HEK293T (cell line): ENCODE measurements around the gene SARS2.
A peak's percentile ranks its signal among the peaks of the same experiment; 100 is the strongest.

ENCODE experiments used
- CTCF ChIA-PET: fragments of 350-600 bp; formaldehyde crosslinking; extraction: SDS; loops from one replicate; lab custom pipeline; 2021; ENCODE audit warnings: antibody characterized with exemption, inconsistent platforms; lab: Yijun Ruan, JAX
- POLR2A ChIA-PET: fragments of 350-600 bp; formaldehyde crosslinking; extraction: SDS; loops from one replicate; lab custom pipeline; 2020; ENCODE audit warnings: antibody characterized with exemption, inconsistent platforms; lab: Yijun Ruan, JAX
- DNase-seq: peaks from one replicate; pipeline ENCODE4 v3.0.0; 2012; ENCODE audit warnings: mixed read lengths; ENCODE audit errors: extremely low spot score
- ARNT ChIP-seq: fragments of 450-650 bp; IDR thresholded peaks from 2 replicates; pipeline ENCODE4 v1.6.1; 2017; ENCODE audit warnings: mild to moderate bottlenecking
- BHLHE40 ChIP-seq: fragments of 450-650 bp; IDR thresholded peaks from 2 replicates; pipeline ENCODE4 v1.6.1; 2016; ENCODE audit warnings: mild to moderate bottlenecking, moderate library complexity, borderline replicate concordance
- CTBP1 ChIP-seq: fragments of 450-650 bp; IDR thresholded peaks from 2 replicates; pipeline ENCODE4 v1.6.1; 2016; ENCODE audit warnings: borderline replicate concordance
- ELF4 ChIP-seq: fragments of 450-650 bp; IDR thresholded peaks from 2 replicates; pipeline ENCODE4 v1.6.1; 2017; ENCODE audit warnings: antibody characterized with exemption
- FOXA1 ChIP-seq: fragments of 450-650 bp; IDR thresholded peaks from 2 replicates; pipeline ENCODE4 v1.6.1; 2016; ENCODE audit warnings: mild to moderate bottlenecking
- FOXK2 ChIP-seq: fragments of 450-650 bp; IDR thresholded peaks from 2 replicates; pipeline ENCODE4 v1.6.1; 2016; ENCODE audit warnings: mild to moderate bottlenecking
- FOXM1 ChIP-seq: fragments of 450-650 bp; IDR thresholded peaks from 2 replicates; pipeline ENCODE4 v1.6.1; 2017; ENCODE audit warnings: mild to moderate bottlenecking, borderline replicate concordance
- HDGF ChIP-seq: fragments of 450-650 bp; IDR thresholded peaks from 2 replicates; pipeline ENCODE4 v1.6.1; 2017; ENCODE audit warnings: antibody characterized with exemption, borderline replicate concordance
- L3MBTL2 ChIP-seq: fragments of 450-650 bp; conservative IDR thresholded peaks from 2 replicates; pipeline ENCODE4 v1.6.1; 2016; ENCODE audit warnings: mild to moderate bottlenecking
- LEF1 ChIP-seq: fragments of 450-650 bp; IDR thresholded peaks from 2 replicates; pipeline ENCODE4 v1.6.1; 2017; ENCODE audit warnings: mild to moderate bottlenecking, borderline replicate concordance
- NFRKB ChIP-seq: fragments of 450-650 bp; IDR thresholded peaks from 2 replicates; pipeline ENCODE4 v1.6.1; 2016; ENCODE audit warnings: mild to moderate bottlenecking, moderate library complexity
- SP1 ChIP-seq: fragments of 450-650 bp; IDR thresholded peaks from 2 replicates; pipeline ENCODE4 v1.6.1; 2017
- SUZ12 ChIP-seq: fragments of 450-650 bp; IDR thresholded peaks from 2 replicates; pipeline ENCODE4 v1.6.1; 2016; ENCODE audit warnings: mild to moderate bottlenecking
- TARDBP ChIP-seq: fragments of 450-650 bp; IDR thresholded peaks from 2 replicates; pipeline ENCODE4 v1.6.1; 2016
- ZNF384 ChIP-seq: fragments of 450-650 bp; IDR thresholded peaks from 2 replicates; pipeline ENCODE4 v1.6.1; 2016
- TF ChIP-seq, protein P1 (sequence below): fragments of 450-650 bp; IDR thresholded peaks from 2 replicates; pipeline ENCODE4 v1.6.1; 2016

The SARS2 gene

GRCh38 chr19:38931521-38931793 lies 894 bp upstream of the SARS2 start:
- CTCF ChIA-PET: interaction anchor here (2.2 kb wide), 1 partner anchor 44 kb away, joined by 6 read pairs; no protein-coding TSS in a partner anchor
- no peak for TF ChIP-seq TARDBP
- TF ChIP-seq CTBP1: no peak
- TF ChIP-seq ELF4: no peak
- TF ChIP-seq FOXK2: no peak
- TF ChIP-seq LEF1: no peak
- no peak for TF ChIP-seq ZNF384
- no peak for TF ChIP-seq ARNT
- no peak for TF ChIP-seq SP1
- POLR2A ChIA-PET: interaction anchor here (1.1 to 2.9 kb wide), 10 partner anchors 12 to 424 kb away, joined by 3 to 14 read pairs (median 4); partner anchors contain the start of genes ECH1, NFKBIB and SIRT2
- DNase-seq: no peak

DNA sequence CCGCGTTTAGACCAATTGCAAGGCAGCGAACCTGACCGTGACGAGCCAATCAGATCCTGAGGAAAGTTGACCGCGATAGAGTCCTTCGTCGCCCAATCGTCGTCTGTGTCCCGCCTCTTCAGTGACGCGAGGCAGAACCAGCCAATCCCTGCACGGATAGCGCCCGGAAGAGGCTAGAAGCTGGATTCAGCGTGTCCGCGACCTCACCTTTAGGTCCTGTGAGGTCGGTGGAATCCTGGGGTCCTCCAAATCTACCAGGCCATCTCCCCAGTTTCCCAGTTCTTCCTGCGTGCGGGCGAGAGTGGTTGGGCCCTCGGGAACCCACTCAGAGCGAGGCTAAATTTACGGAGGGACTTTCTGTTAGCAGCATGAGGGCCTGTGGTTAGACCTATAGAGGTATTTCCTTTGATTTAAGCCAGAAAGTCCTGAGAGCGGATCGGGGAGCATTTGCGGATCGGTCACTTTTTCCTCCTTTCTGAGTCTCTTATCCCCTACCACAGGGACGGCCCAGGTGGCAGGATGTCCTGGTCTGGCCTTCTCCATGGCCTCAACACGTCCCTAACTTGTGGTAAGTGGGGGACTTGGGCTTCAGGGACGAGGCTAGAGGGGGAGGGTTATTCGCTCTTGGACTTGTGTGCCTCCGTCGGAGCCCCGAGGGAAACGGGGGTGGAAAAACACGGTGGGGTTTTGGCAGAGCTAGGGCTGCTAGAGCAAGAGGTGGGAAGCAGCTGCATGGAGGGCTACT lies 385 bp upstream of the SARS2 start, which contains the start of gene MRPS12:
TSS of gene MRPS12 (plus strand) at position 169 of the 745 bp plus-strand sequence. CDS start at position 520, 351 bp downstream.
- CTCF ChIA-PET: interaction anchor here (0.5 to 2.2 kb wide), 11 partner anchors 12 to 528 kb away, joined by 3 to 6 read pairs (median 4); partner anchors contain the start of genes FAM98C, NFKBIB and SIRT2
- POLR2A ChIA-PET: interaction anchor here (0.6 to 2.9 kb wide), 22 partner anchors 10 to 528 kb away, joined by 3 to 14 read pairs (median 4); partner anchors contain the start of genes ACTN4, ECH1, FAM98C and NFKBIB
- peak; percentile 81 for TF ChIP-seq L3MBTL2
- no peak for TF ChIP-seq LEF1
- peak; percentile 96; the same call in 1 of the 2 replicates for TF ChIP-seq HDGF
- TF ChIP-seq ELF4: peak; percentile 60; the same call in 1 of the 2 replicates
- TF ChIP-seq NFRKB: no peak
- TF ChIP-seq, protein P1, sequence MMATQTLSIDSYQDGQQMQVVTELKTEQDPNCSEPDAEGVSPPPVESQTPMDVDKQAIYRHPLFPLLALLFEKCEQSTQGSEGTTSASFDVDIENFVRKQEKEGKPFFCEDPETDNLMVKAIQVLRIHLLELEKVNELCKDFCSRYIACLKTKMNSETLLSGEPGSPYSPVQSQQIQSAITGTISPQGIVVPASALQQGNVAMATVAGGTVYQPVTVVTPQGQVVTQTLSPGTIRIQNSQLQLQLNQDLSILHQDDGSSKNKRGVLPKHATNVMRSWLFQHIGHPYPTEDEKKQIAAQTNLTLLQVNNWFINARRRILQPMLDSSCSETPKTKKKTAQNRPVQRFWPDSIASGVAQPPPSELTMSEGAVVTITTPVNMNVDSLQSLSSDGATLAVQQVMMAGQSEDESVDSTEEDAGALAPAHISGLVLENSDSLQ: peak; percentile 96
- TF ChIP-seq FOXA1: no peak
- DNase-seq: peak; percentile 98

- ChIA-PET CTCF (no interaction called here), POLR2A (no interaction called here)
- no peak for TF ChIP-seq FOXK2
- TF ChIP-seq ZNF384: no peak
- TF ChIP-seq ARNT: no peak
- TF ChIP-seq HDGF: no peak
- TF ChIP-seq FOXA1: no peak
- TF ChIP-seq SP1: no peak
- TF ChIP-seq NFRKB: no peak
- no peak for TF ChIP-seq FOXM1
- TF ChIP-seq BHLHE40: no peak
- TF ChIP-seq TARDBP: no peak
- TF ChIP-seq CTBP1: no peak
- no peak for TF ChIP-seq L3MBTL2
- no peak for TF ChIP-seq SUZ12
- TF ChIP-seq, protein P1: no peak
- no peak for TF ChIP-seq LEF1
- DNase-seq: no peak
Measured at GRCh38 chr19:38928391-38929001, 2.1 kb downstream of the SARS2 start.

DNA sequence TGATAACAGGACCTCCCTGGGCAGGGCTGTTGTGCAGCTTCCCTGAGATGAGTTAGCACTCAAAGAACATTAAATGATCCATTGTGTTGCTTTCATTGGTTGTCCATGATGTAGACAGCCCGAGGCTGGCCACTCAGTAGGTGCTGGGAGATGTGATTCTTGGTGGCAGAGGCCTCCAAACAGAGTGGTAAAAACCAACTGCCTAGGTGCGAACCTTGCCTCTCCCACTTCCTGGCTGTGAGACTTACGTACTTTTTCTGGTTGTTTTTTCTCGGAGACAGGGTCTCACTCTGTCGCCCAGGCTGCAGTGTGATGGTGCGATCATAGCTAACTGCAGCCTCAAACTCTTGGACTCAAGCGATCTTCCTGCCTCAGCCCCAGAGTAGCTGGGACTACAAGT lies 6.2 kb downstream of the SARS2 start:
- TF ChIP-seq SP1 (no peak), LEF1 (no peak), ARNT (no peak)
- CTCF ChIA-PET: interaction anchor here (0.6 kb wide), 1 partner anchor 409 kb away, joined by 3 read pairs; no protein-coding TSS in a partner anchor
- DNase-seq: no peak
- POLR2A ChIA-PET: no interaction called here

GRCh38 chr19:38922482-38922881 lies 8.1 kb downstream of the SARS2 start:
- TF ChIP-seq LEF1 (no peak), BHLHE40 (no peak), SP1 (no peak), HDGF (no peak), CTBP1 (no peak), FOXM1 (no peak), FOXA1 (no peak), SUZ12 (no peak), ELF4 (no peak), ZNF384 (no peak)
- CTCF ChIA-PET: no interaction called here
- POLR2A ChIA-PET: no interaction called here
- DNase-seq: no peak

DNA sequence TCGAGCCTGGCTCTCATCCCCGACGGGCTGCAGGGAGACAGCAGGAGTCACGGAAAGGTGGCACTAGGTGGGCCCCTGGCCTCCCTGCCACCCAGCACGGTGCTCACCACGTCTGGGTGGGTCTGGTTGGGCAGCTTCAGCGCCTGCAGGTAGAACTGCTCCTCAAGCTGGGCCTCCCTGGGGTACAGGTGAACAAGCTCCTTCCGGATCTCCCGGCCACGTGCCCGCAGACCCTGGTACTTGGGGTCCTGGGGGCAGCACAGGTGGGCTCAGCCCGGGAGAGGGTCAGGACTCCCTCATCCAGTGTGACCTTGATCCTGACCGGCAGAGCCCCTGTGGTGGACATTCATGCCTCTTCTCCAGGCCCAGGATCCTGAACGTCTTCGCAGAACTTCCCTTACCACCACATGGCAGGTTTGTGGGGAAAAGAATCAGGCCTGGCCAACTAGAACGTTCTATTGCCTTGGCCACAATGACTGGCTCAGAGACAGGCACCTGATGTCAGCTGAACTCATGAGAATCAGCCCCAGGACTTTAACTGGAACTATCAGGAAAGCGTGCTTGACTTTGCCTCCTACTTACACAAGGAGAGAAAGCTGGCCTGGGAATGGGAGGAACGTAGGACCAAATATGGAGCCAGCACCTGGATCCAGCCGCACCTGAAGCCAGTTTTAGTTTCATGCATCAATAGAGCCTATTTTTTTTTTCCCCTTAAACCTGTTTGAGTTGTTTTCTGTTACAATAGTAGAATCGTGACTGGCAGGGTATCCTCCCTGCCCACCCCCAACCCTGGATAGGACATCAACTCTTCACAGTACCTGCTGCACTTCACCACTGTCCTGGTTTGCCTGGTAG lies 8.9 kb downstream of the SARS2 start:
- no peak for DNase-seq
- TF ChIP-seq, protein P1: no peak
- TF ChIP-seq NFRKB: no peak
- no peak for TF ChIP-seq TARDBP
- no peak for TF ChIP-seq ZNF384
- no peak for TF ChIP-seq LEF1
- no peak for TF ChIP-seq HDGF
- no peak for TF ChIP-seq SUZ12
- no peak for TF ChIP-seq ARNT
- TF ChIP-seq SP1: no peak
- no peak for TF ChIP-seq FOXA1
- CTCF ChIA-PET: no interaction called here
- POLR2A ChIA-PET: interaction anchor here (0.7 to 1.2 kb wide), 2 partner anchors 9 to 13 kb away, joined by 3 read pairs; partner anchors contain the start of genes MRPS12 and SARS2
